GM10248 (cell line): ENCODE measurements around the gene FADS3.

Source experiments
- CTCF ChIA-PET: fragments of 300-600 bp; sonication (Branson Sonifier 250); formaldehyde crosslinking; extraction: SDS; loops from one replicate; lab custom pipeline; 2021; ENCODE audit warnings: antibody characterized with exemption; lab: Yijun Ruan, JAX
- POLR2A ChIA-PET: fragments of 350-650 bp; sonication (Branson Sonifier 250); formaldehyde crosslinking; extraction: SDS; loops from one replicate; lab custom pipeline; 2020; ENCODE audit warnings: antibody characterized with exemption; lab: Yijun Ruan, JAX
- DNase-seq: peaks from one replicate; pipeline ENCODE4 v3.0.0; 2012; ENCODE audit errors: extremely low spot score
- TF ChIP-seq, protein P1 (sequence below): IDR thresholded peaks from 2 replicates; pipeline ENCODE4 v1.5.1; 2012; ENCODE audit warnings: mild to moderate bottlenecking, low read depth; ENCODE audit errors: extremely low read depth, missing control alignments, control extremely low read depth

The FADS3 gene

DNA sequence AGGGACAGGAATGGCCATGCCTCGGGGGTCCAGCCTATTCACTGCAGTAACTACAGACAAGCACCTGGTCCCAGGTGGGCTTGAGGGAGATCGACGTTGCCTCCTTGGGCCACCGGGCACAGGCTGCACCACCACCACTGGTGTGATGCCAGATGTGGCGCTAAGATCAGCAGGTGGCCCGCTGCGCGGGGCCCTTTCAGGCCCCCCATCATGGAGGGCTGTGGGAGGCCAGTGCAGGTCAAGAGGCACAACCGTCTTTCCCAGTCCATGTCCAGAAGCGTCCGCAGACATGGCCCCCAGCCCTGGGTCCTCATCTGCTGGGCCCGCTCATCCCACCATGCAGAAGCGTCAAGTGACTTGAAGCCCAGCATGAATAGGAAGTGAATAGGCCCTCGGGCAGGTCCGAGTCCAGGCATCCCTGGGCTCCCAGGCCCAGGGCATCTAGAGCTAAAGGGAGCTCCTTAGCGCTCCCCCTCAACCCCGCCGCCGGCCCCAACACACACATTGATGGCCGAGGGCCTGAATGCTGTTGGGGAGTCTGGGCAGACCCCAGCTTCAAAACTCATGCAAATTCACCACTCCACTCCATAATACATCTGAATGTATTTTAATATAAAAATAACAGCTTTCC is 18.3 kb downstream of the FADS3 start:
- CTCF ChIA-PET, result interaction anchor here (1.0 to 10.8 kb wide), 7 partner anchors 9 to 235 kb away, joined by 3 to 92 read pairs (median 3); no protein-coding TSS in a partner anchor

DNA sequence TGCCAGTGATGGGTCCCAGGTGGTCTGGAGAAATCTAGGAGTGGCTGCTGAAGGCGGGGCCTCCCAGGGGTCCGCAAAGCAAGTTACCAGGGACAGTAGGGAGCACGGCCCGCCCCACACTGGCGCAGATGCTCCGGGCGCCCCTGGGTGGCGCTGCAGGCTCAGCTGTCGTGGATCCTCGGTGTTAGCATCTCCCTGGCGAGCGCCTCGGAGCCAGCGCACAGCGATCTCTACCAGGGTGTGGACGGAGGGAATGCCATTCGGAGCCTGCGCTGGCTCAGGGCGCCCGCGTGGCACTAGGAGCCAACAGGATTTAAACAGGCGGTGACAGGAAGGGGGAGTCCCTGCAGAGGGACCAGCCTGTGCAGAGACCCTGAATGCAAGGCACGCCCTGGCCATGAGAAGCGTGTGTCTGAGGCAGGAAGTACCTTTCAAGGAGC is 20.2 kb downstream of the FADS3 start:
- DNase-seq, result peak; percentile 87
- ChIA-PET POLR2A (no interaction called here), CTCF (interaction anchor here (0.7 to 10.8 kb wide), 35 partner anchors 9 to 451 kb away, joined by 3 to 92 read pairs (median 4); partner anchors contain the start of genes BEST1 and FADS3)
- TF ChIP-seq, protein P1, sequence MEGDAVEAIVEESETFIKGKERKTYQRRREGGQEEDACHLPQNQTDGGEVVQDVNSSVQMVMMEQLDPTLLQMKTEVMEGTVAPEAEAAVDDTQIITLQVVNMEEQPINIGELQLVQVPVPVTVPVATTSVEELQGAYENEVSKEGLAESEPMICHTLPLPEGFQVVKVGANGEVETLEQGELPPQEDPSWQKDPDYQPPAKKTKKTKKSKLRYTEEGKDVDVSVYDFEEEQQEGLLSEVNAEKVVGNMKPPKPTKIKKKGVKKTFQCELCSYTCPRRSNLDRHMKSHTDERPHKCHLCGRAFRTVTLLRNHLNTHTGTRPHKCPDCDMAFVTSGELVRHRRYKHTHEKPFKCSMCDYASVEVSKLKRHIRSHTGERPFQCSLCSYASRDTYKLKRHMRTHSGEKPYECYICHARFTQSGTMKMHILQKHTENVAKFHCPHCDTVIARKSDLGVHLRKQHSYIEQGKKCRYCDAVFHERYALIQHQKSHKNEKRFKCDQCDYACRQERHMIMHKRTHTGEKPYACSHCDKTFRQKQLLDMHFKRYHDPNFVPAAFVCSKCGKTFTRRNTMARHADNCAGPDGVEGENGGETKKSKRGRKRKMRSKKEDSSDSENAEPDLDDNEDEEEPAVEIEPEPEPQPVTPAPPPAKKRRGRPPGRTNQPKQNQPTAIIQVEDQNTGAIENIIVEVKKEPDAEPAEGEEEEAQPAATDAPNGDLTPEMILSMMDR, result peak; percentile 93

More for the DNA sequence above, 18.3 kb downstream of the FADS3 start:
- POLR2A ChIA-PET, result no interaction called here
- TF ChIP-seq, protein P1, result no peak
- no peak for DNase-seq

DNA sequence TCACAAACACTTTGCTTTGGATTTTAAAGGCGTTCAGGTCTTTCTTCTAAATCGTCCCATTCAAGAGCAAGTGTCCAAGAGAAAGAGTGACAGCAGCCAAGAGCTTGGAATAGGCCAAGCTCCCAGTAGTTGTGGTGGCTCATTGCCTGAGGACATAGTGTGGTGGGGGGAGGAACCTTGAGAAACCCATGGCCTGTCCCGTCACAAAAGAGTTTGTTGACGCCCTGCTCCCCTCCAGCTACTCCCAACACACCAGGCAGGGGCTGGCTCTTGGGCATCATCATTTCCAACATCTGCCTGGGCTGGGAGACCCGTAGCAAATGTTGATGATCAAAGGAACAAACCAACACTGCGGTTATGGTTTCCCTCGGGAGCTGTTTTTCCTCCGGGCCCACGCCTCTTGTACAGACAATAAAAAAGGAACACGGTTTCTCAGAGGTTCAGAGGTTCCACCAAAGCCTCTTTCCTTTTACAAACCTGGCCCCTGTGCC is 20.8 kb downstream of the FADS3 start:
- DNase-seq, result no peak
- TF ChIP-seq, protein P1, result no peak
- ChIA-PET POLR2A (interaction anchor here (0.5 to 0.7 kb wide), 2 partner anchors 36 to 472 kb away, joined by 3 read pairs; no protein-coding TSS in a partner anchor), CTCF (interaction anchor here (0.8 to 10.8 kb wide), 37 partner anchors 9 to 452 kb away, joined by 3 to 92 read pairs (median 4); partner anchors contain the start of genes BEST1 and FADS3)

DNA sequence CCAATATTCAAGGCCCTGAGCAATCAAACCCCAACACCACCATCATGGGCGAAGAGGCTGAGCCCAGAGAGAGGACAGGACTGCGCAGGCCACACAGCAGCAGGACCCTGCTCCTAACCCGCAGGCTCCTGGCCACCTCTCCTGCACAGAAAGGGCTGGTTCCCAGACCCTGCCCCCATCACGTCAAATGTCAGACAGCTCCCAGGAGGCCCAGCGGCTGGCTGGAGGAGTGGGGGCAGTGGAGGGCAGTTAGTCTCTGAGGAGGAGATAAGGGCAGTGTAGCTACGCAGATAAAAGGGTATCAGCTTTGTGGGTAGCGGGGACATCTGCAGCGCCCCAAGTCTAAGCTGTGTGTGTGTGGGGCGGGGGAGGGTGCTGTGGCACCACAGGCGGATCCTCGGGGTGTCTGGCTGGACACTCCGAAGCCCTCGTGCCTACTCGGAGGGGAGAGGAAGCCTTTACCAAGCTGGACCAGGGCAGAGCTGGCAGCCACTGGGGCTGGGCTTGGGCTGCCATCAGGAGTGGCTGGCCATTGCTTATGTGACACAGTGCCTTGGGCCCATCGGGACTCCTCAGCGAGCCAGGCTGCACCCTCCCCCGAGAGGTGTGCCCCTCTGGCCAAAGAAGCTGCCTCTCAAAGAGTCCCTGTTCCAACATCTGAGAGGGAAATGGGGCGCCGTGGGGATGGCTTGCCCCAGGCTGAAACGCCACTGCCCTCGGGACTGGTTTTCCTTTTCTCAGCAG is 21.5 kb downstream of the FADS3 start:
- DNase-seq, result no peak
- POLR2A ChIA-PET, result interaction anchor here (0.5 to 0.7 kb wide), 2 partner anchors 35 to 471 kb away, joined by 3 read pairs; no protein-coding TSS in a partner anchor
- CTCF ChIA-PET, result interaction anchor here (0.8 to 10.8 kb wide), 32 partner anchors 8 to 453 kb away, joined by 3 to 92 read pairs (median 4); partner anchors contain the start of gene FADS3
- TF ChIP-seq, protein P1, result no peak

DNA sequence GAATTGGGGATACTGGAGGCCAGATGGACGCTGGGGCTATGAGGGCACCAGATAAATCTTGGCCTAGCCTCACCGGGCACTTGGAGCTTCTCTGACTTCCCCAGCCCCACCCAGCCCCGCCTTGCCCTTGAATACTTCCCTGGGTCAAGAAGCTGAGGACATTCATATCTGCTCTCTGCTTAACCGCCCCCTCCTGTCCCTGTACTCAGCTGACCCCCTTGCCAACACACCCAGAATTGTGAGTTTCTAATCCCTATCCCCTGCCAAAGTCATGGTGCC is 22.0 kb downstream of the FADS3 start:
- POLR2A ChIA-PET, result no interaction called here
- DNase-seq, result no peak
- CTCF ChIA-PET, result interaction anchor here (0.9 to 10.8 kb wide), 7 partner anchors 13 to 238 kb away, joined by 3 to 92 read pairs (median 48); no protein-coding TSS in a partner anchor
- TF ChIP-seq, protein P1, result no peak
